GM19023 (cell line): Measurements from ENCODE around the gene TIMP1.

Experiments used
- ATAC-seq: cut with Tn5 transposase; IDR thresholded peaks from one replicate; pipeline ENCODE4 v1.9.1; 2021; ENCODE audit warnings: mild to moderate bottlenecking, moderate library complexity; ENCODE audit not compliant: unreplicated experiment

Gene TIMP1

DNA sequence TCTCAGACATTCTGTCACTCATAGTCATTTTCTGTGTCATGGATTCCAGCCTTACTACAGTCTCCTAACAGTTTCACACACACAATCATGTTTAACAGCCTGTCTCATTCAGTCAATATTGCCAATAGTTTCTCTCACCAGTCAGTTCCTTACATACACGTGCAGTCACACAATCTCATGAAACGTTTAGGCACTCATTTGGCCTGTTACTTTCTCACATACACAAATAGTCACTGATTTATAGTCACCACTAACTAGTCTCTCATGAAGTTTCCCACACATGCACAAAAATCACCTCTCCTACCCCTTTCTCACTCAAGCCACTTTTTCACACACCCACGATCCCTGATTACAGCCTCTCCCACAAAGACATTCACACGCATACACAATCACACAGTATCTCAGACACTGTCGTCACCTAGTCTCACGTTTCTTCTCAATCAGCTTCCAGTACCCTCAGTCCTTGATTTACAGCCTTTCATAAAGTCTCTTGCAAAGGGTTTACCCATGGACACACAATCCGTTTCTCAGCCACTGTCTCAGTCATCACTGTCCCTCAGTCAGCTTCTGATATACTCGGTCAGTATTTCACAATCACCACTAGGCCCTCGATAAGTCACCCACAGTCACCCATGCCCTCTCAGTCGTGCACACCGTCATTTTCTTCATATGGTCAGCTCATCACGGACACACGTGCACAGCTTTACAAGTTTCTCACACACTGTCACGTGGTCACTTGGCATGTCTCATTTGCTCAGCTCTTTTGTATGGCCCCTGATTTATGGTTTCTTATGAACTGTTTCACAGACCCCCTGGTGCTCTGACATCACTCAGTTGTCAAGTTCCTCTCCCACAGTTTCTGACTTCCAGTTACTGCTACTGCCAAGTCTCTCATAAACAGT is 51.7 kb downstream of the TIMP1 start:
- no peak for ATAC-seq

DNA sequence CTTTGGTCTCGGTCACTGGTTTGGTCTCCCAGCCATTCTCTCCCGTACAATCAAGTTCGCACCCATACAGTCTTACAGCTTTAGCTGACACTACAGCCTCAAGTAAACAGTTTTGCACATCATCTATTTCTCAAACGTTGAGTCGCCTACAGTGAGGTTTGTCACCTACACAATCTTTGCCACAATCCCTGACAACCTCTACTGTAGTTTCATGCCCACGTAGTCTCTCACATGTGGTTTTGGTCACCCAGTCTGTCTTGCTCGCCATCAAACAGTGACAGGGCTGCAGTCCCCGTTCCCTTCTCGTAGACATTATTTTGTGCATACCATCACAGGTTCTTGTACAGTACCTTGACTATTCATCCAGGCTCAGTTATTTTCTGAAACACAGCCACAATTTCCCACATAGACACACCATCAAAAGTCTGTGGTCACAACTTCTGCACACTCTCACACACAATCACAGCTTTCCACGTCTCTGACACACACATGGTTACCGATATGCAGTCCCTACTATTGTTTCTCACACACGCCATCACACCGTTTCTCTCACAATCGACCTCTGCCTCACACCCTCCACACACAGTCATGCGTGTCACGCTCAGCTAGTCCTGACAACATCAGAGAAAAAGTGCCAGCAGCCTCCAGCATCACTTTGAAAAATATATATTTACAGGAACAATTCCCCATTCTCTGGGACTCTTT is 52.8 kb downstream of the TIMP1 start:
- ATAC-seq: no peak
